Measurements from ENCODE around the gene RAB7A.

Gene RAB7A

GRCh38 chr3:128851601-128852000 is 125.6 kb downstream of the RAB7A start:
- no peak for DNase-seq (ENCODE audit: low read depth)

- DNase-seq (ENCODE audit: low read depth): no peak
Observed at GRCh38 chr3:128853826-128854225, 127.8 kb downstream of the RAB7A start.

GRCh38 chr3:128854475-128854874 is 128.5 kb downstream of the RAB7A start:
- no peak for DNase-seq (ENCODE audit: low read depth)

- no peak for DNase-seq (ENCODE audit: low read depth)
Observed at GRCh38 chr3:128855569-128855968, 129.6 kb downstream of the RAB7A start.

- DNase-seq (ENCODE audit: low read depth): no peak
Observed at GRCh38 chr3:128858167-128858566, 132.2 kb downstream of the RAB7A start.

GRCh38 chr3:128859630-128860029 is 133.6 kb downstream of the RAB7A start:
- no peak for DNase-seq (ENCODE audit: low read depth)

GRCh38 chr3:128861491-128861890 is 135.5 kb downstream of the RAB7A start:
- DNase-seq (ENCODE audit: low read depth): no peak

- no peak for DNase-seq (ENCODE audit: low read depth)
Observed at GRCh38 chr3:128863560-128863959, 137.6 kb downstream of the RAB7A start.

All from stimulated activated CD8-positive, alpha-beta memory T cell treated with anti-CD3 and anti-CD28 coated beads, Interleukin-12 subunit alpha, Interleukin-12 subunit beta, amount 100 ng/mL, for 4 hours (primary cell).